NCI-H748 treated with DMSO at 0.1 percent for 48 hours (cell line): ENCODE results near the gene BMP2K.

Experiments
- DNase-seq: peaks from one replicate; lab custom pipeline; 2025; lab: John Stamatoyannopoulos, UW

Gene BMP2K

DNA sequence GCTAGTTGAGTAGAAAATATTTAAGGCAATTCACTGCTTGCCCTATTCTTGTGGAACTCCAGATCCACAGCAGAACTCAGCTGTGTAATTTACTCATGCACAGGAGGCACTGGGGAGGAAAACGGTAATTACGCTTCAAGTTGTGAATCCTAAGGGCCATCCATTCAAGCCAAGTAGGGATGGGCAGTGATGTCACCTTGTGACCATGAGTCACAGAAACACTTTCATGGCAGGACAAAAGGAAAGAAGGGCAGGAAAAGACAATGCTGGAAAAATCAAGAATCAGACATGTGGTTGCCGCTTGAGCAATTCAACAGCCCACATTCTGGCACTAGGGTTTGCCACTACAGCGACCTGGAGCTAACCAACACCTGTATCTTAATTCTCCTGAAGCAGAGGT, 161.7 kb downstream of the BMP2K start:
- DNase-seq = peak; percentile 22

DNA sequence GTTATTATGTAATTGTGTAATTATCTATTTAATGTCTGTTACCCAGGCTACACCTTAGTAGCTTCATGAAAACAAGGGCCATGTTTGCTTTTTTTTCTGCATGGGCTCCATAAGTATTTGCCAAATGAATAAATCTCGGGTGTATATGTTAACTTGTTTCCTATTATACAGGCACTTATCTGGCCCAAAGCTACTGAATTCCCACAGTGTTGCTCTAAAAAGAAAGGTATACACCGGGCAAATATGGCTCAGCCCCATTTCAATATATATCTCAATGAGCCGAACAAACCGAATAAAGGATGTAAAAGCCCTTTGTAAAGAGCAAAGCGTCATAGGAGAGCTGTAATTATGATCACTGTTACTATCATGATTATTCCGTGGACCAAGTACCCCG, 162.3 kb downstream of the BMP2K start:
- peak; percentile 31 for DNase-seq

DNA sequence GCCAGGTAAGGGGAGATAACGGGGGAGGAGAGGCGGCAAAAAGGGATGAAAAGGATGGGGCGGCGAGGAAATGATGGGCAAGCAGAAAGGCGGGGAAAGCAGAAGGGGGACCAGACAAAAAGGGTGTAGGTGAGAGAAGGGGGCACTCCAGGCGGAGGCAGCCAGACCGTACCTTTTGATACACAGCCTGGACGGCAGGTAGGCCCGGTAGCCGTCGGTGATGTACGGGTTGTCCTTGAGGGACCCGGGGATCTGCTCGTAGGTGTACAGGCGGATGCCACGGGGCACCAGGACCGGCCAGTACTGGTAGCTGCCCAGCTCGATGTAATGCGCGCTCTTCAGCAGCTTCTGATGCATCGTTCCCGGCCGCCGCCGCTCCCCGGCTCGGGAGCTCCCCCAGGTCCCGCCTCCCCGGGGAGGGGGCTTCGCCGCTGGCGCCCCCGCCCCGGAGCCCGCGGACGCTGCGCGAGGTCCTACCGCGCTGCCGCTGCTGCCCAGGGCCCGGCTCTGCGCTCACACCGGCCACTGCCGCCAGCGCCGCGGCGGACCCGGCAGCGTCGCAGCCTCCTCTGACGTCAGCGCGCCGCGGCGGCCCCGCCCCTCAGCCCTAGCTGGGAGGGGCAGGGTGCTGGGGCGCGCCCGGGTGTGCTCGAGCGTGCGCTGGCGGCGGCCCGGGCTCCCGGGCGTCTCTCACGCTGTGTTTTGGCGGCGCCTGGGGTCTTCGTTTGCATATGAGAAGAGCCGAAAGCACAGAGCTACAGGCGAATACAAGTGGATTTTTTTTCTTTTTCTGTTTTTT, 162.9 kb downstream of the BMP2K start, which contains the start of gene PAQR3:
Gene PAQR3, minus strand, starts transcription at position 571 of the 799 bp plus-strand sequence. Its CDS starts 214 bp downstream, at position 357.
- peak; percentile 66 for DNase-seq

DNA sequence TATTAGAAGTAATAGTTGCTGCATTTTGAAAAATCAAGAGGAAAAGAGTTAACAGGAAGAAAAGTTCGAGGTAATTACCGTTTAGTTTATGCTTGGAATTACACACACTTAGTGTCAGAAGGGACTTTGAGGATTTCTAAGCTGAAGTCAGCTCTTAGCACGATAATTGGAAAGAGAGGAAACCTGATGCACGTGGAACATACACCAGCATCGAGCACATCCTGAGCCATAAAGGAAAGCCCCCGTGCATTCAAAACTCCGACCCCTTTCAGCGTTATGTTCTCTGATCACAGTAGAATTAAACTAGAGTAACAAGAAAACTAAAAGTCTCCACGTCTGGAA, 163.5 kb downstream of the BMP2K start:
- DNase-seq = peak; percentile 66

DNA sequence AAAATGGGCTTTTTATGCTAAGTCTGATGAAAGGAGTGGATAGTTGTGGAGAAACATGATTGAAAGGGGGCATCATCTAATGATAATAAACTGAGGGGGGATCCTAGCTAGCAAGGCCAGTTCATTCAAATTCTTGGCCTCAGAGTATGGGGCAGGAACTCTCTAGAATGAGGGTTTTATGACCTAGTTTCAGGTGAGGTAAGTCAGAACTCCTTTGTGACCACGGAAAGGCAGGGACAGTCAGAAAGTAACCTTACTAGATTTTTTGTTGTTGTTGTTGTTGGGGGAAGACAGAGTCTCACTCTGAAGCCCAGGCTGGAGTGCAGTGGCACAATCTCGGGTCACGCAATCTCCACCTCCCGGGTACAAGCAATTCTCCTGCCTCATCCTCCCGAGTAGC, 164.6 kb downstream of the BMP2K start:
- DNase-seq = no peak

DNA sequence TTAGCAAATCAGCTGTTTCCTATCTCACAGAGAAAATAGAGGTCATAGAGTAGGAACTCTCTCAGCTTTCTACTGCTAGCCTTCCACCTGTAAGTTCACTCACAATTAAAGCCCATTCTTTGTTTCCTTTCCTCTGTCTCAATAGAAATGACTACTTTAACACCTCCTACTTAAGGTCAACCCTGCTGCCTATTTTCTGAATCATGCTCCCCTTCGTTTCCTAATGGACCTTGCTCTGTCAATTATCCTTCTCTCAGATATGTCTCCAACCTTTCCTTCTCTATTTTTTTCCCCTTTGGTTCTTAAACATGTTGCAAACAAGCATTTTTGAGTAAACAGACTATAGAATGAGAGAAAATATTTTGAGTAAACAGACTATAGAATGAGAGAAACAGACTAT, 168.2 kb downstream of the BMP2K start:
- DNase-seq = no peak

DNA sequence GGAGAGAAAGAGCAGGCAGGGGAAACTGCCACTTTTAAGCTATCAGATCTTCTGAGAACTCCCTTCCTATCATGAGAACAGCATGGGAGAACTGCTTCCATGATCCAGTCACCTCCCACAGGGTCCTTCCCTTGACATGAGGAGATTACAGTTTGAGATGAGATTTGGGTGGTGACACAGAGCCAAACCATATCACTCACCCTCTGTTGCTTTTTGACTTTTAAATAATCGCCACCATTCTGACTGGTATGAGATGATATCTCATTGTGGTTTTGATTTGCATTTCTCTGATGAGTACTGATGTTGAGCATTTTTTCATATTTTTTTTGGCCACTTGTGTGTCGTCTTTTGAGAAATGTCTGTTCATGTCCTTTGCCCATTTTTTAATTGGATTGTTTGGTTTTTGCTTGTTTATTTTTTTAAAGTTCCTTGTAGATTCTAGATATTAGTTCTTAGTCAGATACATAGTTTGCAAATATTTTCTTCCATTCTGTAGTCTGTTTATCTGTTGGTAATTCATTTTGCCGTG, 169.6 kb downstream of the BMP2K start:
- DNase-seq = no peak

DNA sequence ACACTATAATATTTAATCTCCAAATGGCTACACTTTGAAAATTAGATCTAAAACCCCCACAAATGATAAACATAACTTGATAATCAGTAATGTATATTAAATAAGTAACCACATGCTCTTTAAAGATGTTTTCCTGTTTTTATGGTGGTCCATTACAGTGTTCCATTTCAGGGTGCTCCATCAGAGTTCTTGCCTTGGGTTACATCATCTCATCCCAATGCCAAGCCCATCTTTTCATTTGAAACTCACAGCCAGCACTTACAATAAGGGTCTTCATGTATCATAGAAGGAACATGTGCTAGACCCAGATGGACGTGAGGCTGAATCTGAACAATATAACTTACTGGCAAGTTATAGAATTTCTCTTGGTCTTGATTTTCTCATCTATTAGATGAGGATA, 173.6 kb downstream of the BMP2K start:
- no peak for DNase-seq

DNA sequence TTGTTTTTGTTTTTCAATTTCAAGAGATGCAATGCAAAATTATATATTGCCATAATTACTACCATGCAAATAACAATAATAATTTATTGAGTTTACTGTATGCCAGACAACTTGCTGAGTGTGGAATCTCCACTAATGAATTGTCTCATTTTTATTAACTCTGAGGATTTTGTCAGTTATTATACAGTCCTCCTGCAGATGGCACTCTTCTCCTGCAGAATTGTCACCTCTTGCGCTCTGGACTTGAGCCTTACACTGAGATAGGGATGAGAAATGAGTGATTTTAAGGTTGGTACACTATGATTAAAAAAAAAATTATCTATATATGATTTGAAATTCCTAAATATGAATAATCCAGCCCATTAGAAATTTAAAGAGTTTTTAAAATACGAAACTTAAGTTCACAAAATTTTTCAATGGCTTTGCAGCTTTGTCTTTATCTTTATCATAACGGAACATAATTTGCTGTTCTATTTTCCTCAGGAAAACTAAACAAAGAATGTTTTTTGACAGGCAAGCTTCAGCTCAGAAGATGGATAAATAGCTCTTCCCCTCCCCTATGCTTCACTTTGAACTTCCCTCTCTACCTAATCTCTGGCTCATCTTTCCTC, 175.8 kb downstream of the BMP2K start:
- DNase-seq = peak; percentile 10

DNA sequence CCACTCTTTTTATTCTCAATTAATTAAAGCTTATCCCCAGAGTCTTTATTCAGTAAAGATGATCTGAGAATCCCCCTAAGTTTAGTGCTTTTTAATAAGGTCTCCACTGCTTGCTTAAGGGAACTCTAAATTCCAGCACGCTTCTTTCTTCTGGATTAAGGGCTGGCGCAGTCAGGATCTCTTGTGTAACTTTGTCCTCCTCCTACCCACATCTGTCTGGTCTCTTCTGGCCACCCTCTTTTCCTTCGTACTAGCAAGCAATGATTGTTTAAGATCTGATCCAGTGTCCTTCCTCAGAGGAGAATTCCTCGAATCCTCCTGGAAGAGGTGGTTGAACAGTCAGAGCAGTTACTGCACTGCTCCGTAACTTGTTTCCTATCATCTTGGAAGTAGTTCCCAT, 177.1 kb downstream of the BMP2K start:
- DNase-seq = no peak

DNA sequence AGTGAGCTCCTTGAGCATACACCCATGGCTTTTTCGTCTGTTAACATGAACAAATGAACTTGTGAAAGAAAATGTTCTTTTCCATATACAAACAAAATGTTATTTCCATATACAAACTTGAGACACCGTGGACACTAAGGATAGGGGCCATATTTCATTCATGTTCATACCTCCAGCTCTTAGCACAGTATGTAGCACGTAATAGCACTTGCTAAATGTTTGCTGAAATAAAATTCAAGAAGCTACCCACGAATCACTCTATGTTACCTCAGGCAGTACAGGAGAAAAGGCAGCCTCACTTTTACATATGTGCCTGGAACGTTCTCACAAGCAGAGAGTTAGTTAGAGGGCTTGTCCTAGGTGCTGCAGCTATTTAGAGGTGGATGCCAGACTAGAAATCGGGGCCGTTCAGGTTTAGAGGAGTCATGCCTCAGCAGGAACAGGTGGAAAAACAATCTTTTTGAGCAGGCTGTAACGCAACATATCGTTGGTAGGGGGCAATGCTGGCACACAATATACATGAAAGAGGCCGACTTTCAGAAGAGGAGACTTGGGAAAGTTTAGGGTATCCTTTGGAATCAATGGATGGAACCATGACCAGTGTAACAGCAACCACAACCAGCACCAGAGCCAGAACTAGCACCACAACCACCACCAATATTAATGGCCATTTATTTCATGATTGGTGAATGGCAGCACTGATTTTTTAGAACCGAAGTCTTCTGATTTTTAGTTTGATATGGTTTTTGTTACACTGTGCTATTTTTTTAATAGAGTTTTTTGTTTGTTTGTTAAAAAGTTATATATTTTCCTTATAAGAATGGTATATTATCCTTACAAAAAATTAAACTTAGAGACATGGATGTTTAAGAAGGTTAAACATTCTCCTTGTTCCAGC, 177.9 kb downstream of the BMP2K start:
- peak; percentile 49 for DNase-seq

DNA sequence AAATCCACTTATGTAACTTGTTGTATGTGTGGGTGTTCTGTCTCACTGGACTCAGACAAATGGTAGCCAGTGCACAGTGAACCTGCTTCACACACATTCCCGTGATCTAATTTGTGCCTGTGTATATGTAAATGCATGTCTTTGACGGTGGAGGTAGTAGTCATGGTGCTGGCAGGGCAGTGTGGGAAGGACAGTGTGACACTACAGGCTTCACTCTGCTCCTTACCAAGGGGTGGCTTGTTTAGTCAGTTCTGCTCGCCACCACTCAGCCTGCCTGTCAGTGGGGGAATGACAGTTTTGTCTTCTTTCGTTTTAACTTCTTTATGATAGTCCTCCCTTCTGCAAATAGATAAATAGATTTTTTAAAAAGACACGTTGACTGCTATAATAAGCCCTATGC, 180.8 kb downstream of the BMP2K start:
- DNase-seq = no peak

DNA sequence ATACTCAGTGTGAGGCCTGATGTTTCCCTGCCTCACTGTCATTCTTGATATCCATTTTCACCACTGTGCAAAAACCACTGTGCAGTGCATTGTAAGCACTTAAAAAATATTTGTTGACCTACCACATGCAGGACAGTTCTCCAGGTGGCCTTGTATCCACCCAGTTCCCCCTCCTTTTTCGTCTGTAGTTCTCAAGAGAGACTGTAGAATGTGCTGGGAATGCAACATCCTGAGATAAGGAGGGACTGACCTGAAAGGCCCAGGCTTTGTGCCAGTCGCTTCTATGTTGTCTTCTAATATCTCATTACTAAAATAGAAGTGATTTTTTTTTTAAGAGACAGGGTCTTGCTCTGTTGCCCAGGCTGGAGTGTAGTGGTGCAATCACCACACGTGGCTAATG, 184.8 kb downstream of the BMP2K start:
- no peak for DNase-seq
